ENCODE results near the gene YKT6.
"Not testable (repeated sequence)": the region's sequence is repeated elsewhere in the genome, so short reads cannot be mapped to it uniquely, and the experiment has no call there.

YKT6 gene

DNA sequence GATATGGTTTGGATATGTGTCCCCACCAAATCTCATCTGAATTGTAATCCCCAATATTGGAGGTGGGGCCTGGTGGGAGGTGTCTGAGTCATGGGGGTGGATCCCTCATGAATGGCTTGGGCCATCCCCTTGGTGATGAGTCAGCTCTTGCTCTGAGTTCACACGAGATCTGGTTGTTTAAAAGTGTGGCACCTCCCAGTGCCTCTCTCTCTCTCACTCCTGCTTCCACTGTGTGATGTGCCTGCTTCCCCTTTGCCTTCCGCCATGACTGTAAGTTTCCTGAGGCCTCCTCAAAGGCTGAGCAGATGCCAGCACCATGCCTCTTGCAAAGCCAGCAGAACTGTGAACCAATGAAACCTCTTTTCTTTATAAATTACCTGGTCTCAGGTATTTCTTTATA, 6.7 kb upstream of the YKT6 start:
- DNase-seq, result no peak

DNA sequence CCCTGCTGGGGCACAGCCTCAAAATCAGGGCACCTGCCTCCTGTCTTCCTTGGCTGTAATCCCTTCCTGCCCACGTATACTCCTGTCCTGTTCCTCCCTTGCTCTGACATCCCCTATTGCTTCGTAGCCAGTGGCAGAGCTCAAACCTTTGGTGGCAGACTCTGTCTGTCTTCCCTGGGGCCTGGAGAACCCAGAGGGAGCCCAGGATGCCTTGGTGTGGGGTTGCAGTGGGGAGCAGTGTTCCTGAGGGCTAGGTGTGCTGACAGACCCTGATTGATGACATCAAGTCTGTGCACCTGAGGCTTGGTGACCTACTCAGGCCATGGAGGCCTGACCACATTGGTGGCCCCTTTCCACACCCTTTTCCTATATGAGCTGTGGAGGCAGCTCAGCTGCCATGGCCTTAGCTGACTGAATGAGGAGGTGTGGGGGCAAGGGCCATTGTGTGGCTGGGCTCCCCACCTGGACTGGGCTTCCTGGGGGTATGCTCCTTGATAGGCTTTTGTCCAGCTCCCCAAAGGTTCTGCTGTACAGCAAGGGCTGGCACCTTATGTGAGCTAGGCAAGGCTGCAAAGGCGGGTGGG, 6.1 kb upstream of the YKT6 start:
- no peak for DNase-seq

GRCh38 chr7:44195889-44196288, 4.9 kb upstream of the YKT6 start:
- DNase-seq, result no peak

- no peak for DNase-seq
These were observed 4.3 kb upstream of the YKT6 start for GRCh38 chr7:44196450-44196872.

- DNase-seq, result no peak
These were observed 3.3 kb upstream of the YKT6 start for GRCh38 chr7:44197474-44197873.

- DNase-seq, result not testable (repeated sequence)
These were observed 615 bp upstream of the YKT6 start for GRCh38 chr7:44200163-44200562.

GRCh38 chr7:44201813-44202212, 1.0 kb downstream of the YKT6 start:
- DNase-seq, result no peak

GRCh38 chr7:44206008-44206407, 5.2 kb downstream of the YKT6 start:
- no peak for DNase-seq

DNA sequence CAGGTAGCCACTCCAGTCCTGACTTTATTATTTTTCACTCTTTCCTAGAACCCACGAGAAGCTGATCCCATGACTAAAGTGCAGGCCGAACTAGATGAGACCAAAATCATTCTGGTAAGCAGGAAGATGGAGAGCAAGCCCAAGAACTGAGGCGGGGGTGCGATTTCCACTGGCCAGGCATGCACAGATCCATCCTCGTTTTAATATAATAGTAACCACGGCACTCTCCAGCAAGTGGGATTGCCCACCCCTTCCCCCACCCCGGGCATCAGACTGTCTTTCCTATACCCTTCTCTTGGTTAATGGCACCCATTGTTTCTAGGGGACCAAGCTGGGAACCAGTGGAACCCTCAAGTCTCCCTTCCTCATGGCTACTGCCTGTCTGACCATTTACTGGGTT, 7.3 kb downstream of the YKT6 start:
- no peak for DNase-seq

DNA sequence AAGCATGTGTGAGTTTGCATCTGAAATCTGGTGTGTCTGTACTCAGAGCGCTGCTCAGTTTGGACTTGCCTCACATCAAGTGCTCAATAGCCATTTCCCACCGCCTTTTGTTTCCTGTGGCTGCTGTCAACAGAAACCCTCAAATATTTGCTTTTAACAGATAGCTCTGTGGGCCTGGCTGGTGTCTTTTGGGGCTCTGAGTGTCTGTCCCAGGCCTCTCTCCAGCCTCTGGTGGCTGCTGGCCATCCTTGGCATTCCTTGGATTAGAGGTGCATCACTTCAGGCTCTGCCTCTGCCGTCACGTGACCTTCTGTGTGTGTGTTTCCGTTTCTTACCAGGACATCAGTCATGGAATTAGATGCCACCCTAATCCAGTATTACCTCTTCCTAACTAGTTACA, 9.3 kb downstream of the YKT6 start:
- DNase-seq, result no peak

DNA sequence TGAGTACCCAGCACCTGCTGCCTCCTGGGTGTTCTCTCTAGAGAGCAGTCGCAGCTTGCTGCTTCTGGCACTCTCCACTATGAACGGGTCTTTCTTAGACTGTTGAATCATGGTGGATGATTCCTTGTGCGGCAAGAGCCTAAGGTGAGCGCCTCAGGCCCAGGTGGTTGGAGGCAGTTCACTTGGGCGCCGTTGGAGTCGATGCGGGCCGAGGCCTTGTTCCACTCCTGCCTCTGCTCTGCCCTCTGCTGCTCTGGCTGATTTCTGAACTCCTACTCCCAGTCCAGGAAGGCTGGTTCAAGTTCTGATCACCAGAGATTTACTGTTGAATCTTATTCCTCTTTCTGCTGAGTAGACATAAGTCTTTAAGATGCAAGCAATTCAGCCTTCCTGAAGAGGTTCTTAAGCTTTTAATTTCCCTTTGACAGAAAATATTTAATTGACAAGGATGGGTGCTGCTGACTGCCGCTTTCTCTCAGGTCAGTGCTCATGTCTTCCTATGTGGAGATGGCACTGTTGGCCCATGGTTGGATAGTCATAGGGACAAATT, 10.4 kb downstream of the YKT6 start:
- no peak for DNase-seq

- DNase-seq, result no peak
These were observed 11.2 kb downstream of the YKT6 start for GRCh38 chr7:44212018-44212417.

DNA sequence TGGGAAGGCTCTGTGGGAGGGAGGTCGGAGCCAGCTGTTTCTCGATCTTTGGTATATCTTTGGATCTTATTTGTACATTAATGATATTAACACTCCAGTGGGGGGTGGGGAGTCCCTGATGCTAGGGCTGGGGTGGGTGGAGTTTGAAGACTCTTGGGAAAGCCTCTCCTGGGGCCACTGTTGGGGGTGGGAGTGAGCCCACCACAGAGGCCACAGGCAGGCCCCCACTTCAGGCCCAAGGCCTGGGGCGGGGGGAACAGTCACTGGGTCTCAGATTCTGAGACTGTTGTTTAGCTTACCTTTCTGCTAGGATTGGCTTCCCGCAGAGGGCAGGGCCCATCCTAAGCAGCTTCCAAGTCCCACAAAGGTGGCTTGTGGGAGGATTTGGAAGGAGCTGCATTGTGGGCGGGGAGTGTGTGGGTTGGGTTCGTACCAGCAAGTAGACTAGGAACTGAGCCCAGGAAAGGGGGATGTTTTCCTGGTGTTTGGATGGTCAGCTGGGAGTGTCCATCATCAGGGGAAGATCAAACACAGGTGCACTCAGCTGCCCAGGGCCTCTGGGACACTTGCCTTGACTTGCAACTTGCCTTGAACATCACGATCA, 11.9 kb downstream of the YKT6 start:
- no peak for DNase-seq

GRCh38 chr7:44213206-44213876, 12.6 kb downstream of the YKT6 start:
- DNase-seq, result no peak

- DNase-seq, result no peak
These were observed 13.2 kb downstream of the YKT6 start for GRCh38 chr7:44213877-44214388.

DNA sequence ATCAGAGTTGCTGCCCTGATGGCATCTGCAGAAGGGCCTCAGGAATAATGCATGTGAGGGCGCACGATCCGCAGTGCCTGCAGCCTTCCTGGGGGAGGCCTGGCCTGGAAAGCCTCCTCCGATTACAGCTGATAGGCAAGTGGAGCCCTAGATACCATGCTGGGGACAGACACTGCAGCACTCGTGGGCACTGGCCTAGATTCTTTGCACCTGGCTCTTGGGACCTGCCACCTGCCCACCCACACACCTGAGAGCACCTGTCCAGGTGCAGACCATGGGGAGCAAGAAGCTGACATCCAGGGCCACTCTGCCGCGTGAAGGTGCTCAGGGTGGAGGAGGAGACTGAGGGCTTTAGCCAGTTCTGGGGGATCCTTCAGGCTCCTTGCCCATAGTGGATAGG, 14.8 kb downstream of the YKT6 start:
- no peak for DNase-seq

- DNase-seq, result no peak
These were observed 15.2 kb downstream of the YKT6 start for GRCh38 chr7:44216019-44216418.

- DNase-seq, result no peak
These were observed 15.9 kb downstream of the YKT6 start for GRCh38 chr7:44216521-44217222.

DNA sequence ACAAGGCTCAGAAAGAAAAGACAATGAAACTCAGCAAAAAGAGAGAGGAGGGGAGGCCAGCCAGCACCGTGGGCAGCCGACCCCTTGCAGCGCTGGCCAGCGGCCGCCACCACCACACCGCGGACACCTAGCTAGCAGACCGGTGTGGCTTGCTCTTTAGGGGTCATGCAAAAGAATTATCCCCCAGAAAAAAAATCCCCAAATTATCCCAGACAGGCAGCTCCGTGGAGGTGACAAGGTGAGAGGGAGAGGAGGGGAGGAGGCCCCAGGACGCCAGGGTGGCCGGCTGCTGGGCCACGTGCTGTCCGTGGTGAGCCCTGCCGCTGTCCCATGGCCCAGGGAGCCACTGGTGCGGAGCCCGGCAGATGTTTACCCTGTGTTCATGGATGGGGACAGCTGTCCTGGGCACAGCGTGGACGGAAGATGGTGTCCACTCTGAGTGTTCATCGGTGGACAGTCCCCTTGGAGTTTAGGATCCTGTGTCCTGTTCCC, 16.5 kb downstream of the YKT6 start:
- no peak for DNase-seq

DNA sequence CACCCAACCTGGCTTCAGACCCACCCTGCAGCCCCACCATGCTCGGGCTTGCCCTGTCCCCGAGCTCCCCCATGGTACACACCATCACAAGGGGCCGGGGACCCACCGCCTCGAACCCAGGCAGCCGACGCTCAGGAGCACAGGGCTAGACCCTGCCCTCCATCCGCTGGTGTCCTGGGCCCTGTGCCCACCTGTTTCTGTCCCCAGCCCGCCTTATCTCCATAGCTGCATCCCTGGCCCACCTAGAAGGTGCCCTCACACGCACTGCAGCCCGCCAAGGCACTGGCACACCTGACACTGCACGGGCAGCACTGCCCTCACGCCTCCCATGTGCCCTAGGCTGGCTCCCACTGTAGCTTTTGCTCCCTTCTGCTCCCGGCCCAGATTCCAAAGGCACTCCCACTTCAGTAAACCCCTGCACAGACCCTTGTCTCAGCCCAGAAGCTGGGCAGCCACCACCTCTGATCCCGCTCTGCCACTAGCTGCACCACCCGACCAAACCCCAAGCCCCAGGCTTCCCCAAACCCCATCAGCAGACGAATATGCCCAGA, 17.1 kb downstream of the YKT6 start:
- DNase-seq, result no peak

DNA sequence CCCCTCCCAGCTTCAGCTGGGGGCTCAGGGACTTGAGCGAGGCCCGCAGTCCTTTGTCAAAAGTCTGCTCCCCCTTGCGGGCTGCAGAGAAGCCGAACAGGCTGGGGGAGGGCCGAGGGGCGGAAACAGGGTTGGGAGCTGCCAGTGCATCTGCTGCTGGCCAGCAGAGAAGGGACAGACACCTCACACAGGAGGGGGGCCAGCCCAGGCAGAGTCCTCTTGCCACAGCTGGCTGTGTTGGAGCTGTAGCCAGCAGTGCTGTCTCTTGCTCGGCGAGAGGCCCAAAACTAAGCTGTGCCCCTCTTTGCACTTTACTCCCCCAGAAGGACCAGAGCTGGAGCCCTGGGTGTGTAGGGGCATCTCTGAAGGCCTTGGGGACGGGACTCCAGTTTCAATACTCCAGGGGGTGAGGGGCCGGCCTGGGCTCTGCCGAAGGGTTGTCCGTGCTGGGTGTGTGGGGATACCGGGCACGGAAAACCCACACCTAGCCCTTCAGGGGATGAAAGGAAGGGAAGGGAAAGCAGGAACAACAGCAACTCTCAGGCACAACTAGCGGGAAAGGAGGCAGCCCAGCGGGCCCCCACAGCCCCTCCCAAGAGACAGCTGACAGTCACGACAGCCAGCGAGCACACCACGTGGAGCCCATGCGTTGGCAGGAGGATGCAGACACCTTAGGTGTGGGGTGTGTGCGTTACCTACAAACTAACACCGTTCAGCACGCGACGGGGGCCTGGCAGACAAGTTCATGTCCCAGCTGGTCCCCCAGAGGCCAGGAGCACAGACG, 17.8 kb downstream of the YKT6 start:
- DNase-seq, result no peak

Data from central memory CD4-positive, alpha-beta T cell (primary cell).